ENCODE results near the gene CYP2A6.

Gene CYP2A6

DNA sequence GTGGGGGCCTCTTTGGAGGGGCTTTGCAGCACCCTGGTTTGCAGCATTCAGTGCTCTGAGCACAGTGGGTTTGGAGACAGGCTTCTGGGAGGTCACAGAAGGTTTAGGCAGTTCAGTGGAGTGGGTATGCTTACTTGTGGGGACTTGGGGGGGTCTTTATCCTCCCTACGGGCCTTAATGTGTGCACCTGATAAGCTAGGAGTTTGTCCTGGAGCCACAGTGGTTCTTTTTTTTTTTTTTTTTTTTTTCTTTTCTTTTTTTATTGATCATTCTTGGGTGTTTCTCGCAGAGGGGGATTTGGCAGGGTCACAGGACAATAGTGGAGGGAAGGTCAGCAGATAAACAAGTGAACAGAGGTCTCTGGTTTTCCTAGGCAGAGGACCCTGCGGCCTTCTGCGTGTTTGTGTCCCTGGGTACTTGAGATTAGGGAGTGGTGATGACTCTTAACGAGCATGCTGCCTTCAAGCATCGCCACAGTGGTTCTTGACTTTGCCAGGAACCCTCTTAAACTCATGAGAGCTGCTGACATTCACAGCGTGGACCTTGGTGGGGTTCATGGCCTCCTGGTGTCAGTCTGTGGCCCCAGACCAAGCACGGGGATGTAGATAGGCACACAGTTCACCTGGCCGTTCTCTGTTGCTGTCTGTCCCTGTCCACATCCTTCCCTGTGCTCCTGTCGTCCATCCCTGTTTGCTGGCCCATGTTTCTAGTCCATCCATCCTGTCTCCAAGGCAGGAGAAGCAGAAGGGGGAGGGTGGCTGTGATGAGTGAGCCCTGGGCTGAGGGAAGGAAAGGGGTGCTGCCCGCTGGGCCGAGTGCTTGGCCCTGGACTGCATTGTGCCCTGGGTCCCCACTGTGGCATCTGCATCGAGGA, 48.6 kb downstream of the CYP2A6 start:
- no peak for DNase-seq

- DNase-seq = no peak
Observed at GRCh38 chr19:40800997-40801377, 49.3 kb downstream of the CYP2A6 start.

DNA sequence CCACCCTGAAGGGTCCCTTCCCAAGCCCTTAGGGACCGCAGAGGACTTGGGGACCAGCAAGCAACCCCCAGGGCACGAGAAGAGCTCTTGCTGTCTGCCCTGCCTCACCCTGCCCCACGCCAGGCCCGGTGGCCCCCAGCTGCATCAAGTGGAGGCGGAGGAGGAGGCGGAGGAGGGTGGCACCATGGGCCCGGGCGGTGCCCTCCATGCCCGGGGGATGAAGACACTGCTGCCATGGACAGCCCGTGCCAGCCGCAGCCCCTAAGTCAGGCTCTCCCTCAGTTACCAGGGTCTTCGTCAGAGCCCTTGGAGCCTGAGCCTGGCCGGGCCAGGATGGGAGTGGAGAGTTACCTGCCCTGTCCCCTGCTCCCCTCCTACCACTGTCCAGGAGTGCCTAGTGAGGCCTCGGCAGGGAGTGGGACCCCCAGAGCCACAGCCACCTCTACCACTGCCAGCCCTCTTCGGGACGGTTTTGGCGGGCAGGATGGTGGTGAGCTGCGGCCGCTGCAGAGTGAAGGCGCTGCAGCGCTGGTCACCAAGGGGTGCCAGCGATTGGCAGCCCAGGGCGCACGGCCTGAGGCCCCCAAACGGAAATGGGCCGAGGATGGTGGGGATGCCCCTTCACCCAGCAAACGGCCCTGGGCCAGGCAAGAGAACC, 49.8 kb downstream of the CYP2A6 start:
- no peak for DNase-seq

DNA sequence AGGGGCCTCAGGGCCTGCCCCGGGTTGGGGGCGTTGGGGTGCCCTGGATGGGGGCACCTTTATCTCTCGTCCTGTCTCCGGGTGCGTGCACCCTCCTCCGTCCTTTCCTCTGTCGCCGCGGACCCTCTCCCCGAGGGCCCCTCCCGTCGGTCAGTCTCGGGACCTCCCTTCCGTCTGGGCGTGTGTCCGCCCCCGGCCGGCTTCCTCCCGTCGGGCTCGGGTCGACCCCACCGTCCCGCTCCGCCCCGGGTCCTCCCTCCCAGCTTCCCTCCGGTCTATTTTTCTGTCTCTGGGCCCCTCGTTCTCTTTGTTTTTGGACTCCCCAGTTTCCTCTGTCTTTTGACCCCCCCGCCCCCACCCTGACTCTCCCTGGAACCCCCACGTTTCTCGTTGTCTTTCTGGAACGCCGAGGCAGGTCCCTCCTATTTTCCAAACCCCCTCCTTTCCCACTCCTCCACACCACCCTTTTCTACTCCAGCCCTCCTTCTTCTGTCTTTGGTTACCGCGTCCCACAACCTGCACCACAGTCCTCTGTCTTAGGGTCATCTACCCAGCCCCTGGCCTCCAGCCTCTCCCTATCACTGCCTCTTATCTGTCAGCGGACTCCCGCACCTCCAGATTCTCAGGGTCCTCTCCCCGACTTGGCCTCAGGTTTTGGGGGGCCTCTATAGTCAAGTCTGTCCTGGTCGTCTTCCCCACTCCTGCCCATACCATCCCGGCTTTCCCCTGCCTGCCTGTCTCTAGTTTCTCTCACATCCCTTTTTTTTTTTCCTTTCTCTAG, 50.5 kb downstream of the CYP2A6 start:
- DNase-seq = peak; percentile 65

DNA sequence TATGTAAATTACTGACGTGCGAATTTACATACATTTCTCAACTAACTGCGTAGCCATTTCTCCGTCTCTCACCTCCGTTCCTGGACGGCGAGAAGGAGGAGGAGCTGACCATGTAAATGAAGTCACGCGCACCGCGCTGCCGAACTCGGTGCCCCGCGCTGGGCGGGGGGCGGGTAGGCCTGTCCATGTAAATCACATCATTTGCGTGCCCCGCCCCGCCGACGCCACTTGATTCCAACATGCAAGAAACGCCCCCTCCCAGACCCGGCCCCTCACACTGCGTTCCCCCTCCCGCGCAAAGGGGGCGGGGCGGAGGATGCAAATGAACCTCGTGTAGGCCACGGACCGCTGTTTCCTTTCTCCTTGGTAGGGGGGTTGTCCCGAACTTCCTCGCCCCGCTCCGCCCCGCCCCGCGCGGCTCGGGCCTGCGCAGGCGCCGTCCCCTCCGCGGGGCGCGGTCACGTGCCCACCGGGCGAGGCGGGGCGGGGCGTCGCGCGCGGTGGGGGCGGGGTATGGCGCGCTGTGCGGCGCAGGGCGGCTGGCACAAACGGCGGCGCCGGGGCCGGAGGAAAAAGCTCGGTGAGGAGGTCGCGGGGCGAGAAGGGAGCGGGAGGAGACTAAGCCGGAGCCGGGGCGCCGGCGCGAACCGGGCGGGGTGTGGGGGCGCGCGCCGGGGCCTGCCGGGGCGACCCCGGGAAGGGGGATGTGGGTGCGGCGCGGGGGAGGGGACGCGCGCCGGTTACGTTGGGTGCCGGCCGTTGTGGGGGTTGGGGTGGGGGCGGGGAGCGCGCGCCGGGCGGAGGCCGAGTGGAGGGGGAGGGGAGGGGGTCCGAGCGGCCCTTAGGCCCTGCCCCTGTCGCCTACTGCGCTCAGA, 51.3 kb downstream of the CYP2A6 start, which contains the start of gene EGLN2:
Gene EGLN2 (plus strand): TSS at position 509 of the 875 bp plus-strand sequence. CDS start 1,382 bp downstream, outside the sequence.
- DNase-seq = peak; percentile 100

DNA sequence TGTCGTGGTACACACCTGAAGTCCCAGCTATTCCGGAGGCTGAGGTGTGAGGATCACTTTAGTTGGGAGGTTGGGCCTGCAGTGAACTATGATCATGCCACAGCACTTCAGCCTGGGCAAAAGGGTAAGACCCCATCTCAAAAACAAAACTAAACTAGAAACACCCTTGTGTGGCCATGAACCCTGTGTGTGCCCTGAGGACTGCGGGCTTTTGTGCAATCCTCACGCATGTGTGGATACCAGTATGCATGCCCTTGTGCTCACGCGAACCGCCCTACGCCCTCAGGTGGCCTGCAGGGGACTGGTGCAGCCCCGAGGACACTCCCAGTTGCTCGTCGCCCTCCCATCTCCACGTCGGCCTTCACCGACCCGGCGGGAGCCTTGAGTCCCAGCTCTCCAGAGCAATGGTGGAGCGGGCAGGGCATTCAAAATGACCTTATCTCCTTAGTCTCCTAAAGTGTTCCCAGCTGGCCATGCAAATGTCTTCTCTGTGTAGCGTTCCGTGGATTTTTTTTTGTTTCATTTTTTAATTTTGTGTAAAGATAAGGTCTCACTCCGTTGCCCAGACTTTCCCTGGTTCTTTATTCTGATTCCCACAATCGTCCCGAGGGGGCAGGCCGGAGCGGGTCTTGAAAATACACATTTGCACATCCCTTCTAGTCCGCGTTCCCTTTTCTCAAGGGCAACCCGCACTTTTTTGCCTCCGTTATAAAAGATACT, 52.1 kb downstream of the CYP2A6 start:
- peak; percentile 87 for DNase-seq

- no peak for DNase-seq
Observed at GRCh38 chr19:40797166-40797962, 52.9 kb downstream of the CYP2A6 start.

Measured in NCI-H82 (cell line).